Measurements from ENCODE around the gene DIAPH2.

DIAPH2 gene

DNA sequence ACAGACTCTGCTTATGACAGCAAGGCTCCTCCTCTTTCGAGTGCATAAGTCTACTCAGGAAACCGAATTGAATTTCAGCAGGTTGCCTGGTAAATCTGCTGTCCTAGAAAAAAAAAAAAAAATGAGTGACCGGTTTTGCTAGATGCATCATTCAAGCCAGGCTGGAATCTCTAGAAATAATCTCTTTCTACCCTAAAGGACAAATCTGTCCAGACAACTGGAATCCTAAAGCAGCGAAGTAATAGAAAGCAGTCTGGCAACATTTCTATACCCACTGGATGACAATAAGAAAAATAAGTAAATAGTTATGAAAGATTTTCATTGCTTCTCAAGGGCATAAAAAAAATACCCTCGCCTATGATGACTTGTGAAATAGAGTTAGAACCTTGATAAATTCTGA is 902.5 kb downstream of the DIAPH2 start:
- ChIA-PET CTCF (no interaction called here), POLR2A (no interaction called here)
- DNase-seq: no peak
- Histone ChIP-seq H3K4me1 (ENCODE audit: control extremely low read depth in 1 of 4, control insufficient read depth in 4 of 4, insufficient read depth in 4 of 4, low read length in 3 of 4) (no peaks in the 10 kb centered on the region), H3K27me3 (replicated peaks in 2 of 5; ENCODE audit: control insufficient read depth in 4 of 5, insufficient read depth in 5 of 5, low read length in 4 of 5) (no peaks in the 10 kb centered on the region), H3K27ac (ENCODE audit: insufficient read depth in 1 of 2, low read depth in 1 of 2, low read length in 2 of 2, poor library complexity in 1 of 2, severe bottlenecking in 2 of 2) (no peak overlapping the region), H3K9me3 (ENCODE audit: control extremely low read depth in 1 of 5, control insufficient read depth in 4 of 5, insufficient read depth in 2 of 5, low read depth in 1 of 5, low read length in 4 of 5) (no peaks in the 10 kb centered on the region), H3K4me3 (ENCODE audit: control insufficient read depth in 1 of 7, extremely low read depth in 1 of 7, insufficient read depth in 4 of 7, low read depth in 2 of 7, low read length in 6 of 7) (no peak overlapping the region), H3K36me3 (ENCODE audit: control insufficient read depth in 4 of 4, insufficient read depth in 4 of 4, low read length in 3 of 4) (no peaks in the 10 kb centered on the region)
- 100% methylated on average over 2 of the region's 5 CpGs for WGBS (ENCODE audit: insufficient coverage)

DNA sequence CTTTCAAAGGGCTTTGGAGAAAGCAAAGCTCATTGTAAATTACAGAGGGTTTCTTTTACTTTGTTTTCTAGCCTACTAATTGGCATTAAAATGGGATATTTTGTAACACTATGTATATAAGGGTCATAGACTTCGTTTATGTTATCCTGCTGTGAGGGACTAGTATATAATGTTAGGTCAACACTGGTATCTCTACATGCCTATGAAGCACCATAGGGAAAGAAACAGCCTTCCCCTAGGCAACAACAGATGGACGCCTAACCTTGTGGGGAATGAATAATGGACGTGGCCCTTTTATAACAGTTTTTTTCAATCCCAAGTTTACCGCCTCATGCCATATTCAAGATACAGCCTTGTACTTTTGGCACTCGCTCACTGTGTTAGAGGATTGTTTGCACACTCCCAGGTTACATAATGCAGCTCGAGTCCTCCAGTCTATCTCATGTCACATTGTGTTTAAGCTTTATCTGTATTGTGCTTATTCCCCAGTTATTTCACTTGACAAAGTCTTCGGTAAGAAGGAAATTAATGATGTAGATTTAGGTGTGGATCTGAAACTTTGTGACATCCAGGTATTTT is 910.1 kb downstream of the DIAPH2 start:
- POLR2A ChIA-PET: no interaction called here
- no peak overlapping the region for H3K27ac ChIP-seq (ENCODE audit: insufficient read depth in 1 of 2, low read depth in 1 of 2, low read length in 2 of 2, poor library complexity in 1 of 2, severe bottlenecking in 2 of 2)
- CTCF ChIA-PET: no interaction called here
- H3K4me1 ChIP-seq (ENCODE audit: control extremely low read depth in 1 of 4, control insufficient read depth in 4 of 4, insufficient read depth in 4 of 4, low read length in 3 of 4): peaks cover 0 to 11% (median 0%) of the 10 kb centered on the region in 4 experiments
- no peak overlapping the region for H3K4me3 ChIP-seq (ENCODE audit: control insufficient read depth in 1 of 7, extremely low read depth in 1 of 7, insufficient read depth in 4 of 7, low read depth in 2 of 7, low read length in 6 of 7)
- no peak for DNase-seq
- no peaks in the 10 kb centered on the region for H3K36me3 ChIP-seq (ENCODE audit: control insufficient read depth in 4 of 4, insufficient read depth in 4 of 4, low read length in 3 of 4)
- H3K27me3 ChIP-seq (replicated peaks in 2 of 5; ENCODE audit: control insufficient read depth in 4 of 5, insufficient read depth in 5 of 5, low read length in 4 of 5): no peaks in the 10 kb centered on the region
- 100% methylated on average over 2 of the region's 7 CpGs for WGBS (ENCODE audit: insufficient coverage)
- H3K9me3 ChIP-seq (ENCODE audit: control extremely low read depth in 1 of 5, control insufficient read depth in 4 of 5, insufficient read depth in 2 of 5, low read depth in 1 of 5, low read length in 4 of 5): no peaks in the 10 kb centered on the region

- no peak overlapping the region for H3K27ac ChIP-seq (ENCODE audit: insufficient read depth in 1 of 2, low read depth in 1 of 2, low read length in 2 of 2, poor library complexity in 1 of 2, severe bottlenecking in 2 of 2)
- DNase-seq: peak in 2 of 3 donors; percentile 4 to 20
- no peak overlapping the region for H3K4me3 ChIP-seq (ENCODE audit: control insufficient read depth in 1 of 7, extremely low read depth in 1 of 7, insufficient read depth in 4 of 7, low read depth in 2 of 7, low read length in 6 of 7)
- ChIA-PET POLR2A (no interaction called here), CTCF (no interaction called here)
- no peaks in the 10 kb centered on the region for H3K27me3 ChIP-seq (replicated peaks in 2 of 5; ENCODE audit: control insufficient read depth in 4 of 5, insufficient read depth in 5 of 5, low read length in 4 of 5)
- 43% methylated on average over 3 of the region's 6 CpGs for WGBS (ENCODE audit: insufficient coverage)
- peaks cover 0 to 11% (median 0%) of the 10 kb centered on the region in 4 experiments for H3K4me1 ChIP-seq (ENCODE audit: control extremely low read depth in 1 of 4, control insufficient read depth in 4 of 4, insufficient read depth in 4 of 4, low read length in 3 of 4)
- H3K36me3 ChIP-seq (ENCODE audit: control insufficient read depth in 4 of 4, insufficient read depth in 4 of 4, low read length in 3 of 4): no peaks in the 10 kb centered on the region
- H3K9me3 ChIP-seq (ENCODE audit: control extremely low read depth in 1 of 5, control insufficient read depth in 4 of 5, insufficient read depth in 2 of 5, low read depth in 1 of 5, low read length in 4 of 5): no peaks in the 10 kb centered on the region
Measured at GRCh38 chrX:97597954-97598353, 913.3 kb downstream of the DIAPH2 start.

GRCh38 chrX:97602465-97603258 is 918.0 kb downstream of the DIAPH2 start:
- H3K27me3 ChIP-seq (replicated peaks in 2 of 5; ENCODE audit: control insufficient read depth in 4 of 5, insufficient read depth in 5 of 5, low read length in 4 of 5): no peaks in the 10 kb centered on the region
- peaks cover 0 to 11% (median 0%) of the 10 kb centered on the region in 4 experiments for H3K4me1 ChIP-seq (ENCODE audit: control extremely low read depth in 1 of 4, control insufficient read depth in 4 of 4, insufficient read depth in 4 of 4, low read length in 3 of 4)
- no peaks in the 10 kb centered on the region for H3K9me3 ChIP-seq (ENCODE audit: control extremely low read depth in 1 of 5, control insufficient read depth in 4 of 5, insufficient read depth in 2 of 5, low read depth in 1 of 5, low read length in 4 of 5)
- no peak overlapping the region for H3K27ac ChIP-seq (ENCODE audit: insufficient read depth in 1 of 2, low read depth in 1 of 2, low read length in 2 of 2, poor library complexity in 1 of 2, severe bottlenecking in 2 of 2)
- ChIA-PET POLR2A (no interaction called here), CTCF (interaction anchor here (1.0 kb wide), 1 partner anchor 13 kb away, joined by 3 read pairs; no protein-coding TSS in a partner anchor)
- no peak for DNase-seq
- 100% methylated on average over 2 of the region's 3 CpGs for WGBS (ENCODE audit: insufficient coverage)
- no peak overlapping the region for H3K4me3 ChIP-seq (ENCODE audit: control insufficient read depth in 1 of 7, extremely low read depth in 1 of 7, insufficient read depth in 4 of 7, low read depth in 2 of 7, low read length in 6 of 7)
- no peaks in the 10 kb centered on the region for H3K36me3 ChIP-seq (ENCODE audit: control insufficient read depth in 4 of 4, insufficient read depth in 4 of 4, low read length in 3 of 4)

DNA sequence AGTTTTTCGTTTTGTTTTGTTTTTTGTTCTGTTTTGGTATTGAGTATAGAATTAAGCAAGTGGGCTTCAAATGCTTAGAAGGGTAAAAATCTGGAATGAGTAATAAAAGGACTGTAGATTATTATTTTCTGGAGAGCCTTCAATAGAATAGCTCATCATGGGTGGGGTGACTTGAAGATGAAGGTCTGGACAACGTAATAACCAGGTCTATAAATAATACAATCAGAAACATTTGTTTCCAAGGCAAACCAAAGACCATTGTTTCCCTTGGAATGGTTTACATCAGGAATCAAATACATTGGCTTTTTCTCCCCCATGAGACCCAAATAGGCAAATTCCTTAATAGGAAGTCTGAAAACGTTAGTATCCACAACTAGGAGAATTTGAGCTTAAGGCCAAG is 920.6 kb downstream of the DIAPH2 start:
- no peaks in the 10 kb centered on the region for H3K4me1 ChIP-seq (ENCODE audit: control extremely low read depth in 1 of 4, control insufficient read depth in 4 of 4, insufficient read depth in 4 of 4, low read length in 3 of 4)
- no peaks in the 10 kb centered on the region for H3K9me3 ChIP-seq (ENCODE audit: control extremely low read depth in 1 of 5, control insufficient read depth in 4 of 5, insufficient read depth in 2 of 5, low read depth in 1 of 5, low read length in 4 of 5)
- no peak overlapping the region for H3K4me3 ChIP-seq (ENCODE audit: control insufficient read depth in 1 of 7, extremely low read depth in 1 of 7, insufficient read depth in 4 of 7, low read depth in 2 of 7, low read length in 6 of 7)
- no peaks in the 10 kb centered on the region for H3K36me3 ChIP-seq (ENCODE audit: control insufficient read depth in 4 of 4, insufficient read depth in 4 of 4, low read length in 3 of 4)
- CTCF ChIA-PET: no interaction called here
- POLR2A ChIA-PET: no interaction called here
- H3K27ac ChIP-seq (ENCODE audit: insufficient read depth in 1 of 2, low read depth in 1 of 2, low read length in 2 of 2, poor library complexity in 1 of 2, severe bottlenecking in 2 of 2): no peak overlapping the region
- 89% methylated on average over 1 of the region's 3 CpGs for WGBS (ENCODE audit: insufficient coverage)
- DNase-seq: no peak
- no peaks in the 10 kb centered on the region for H3K27me3 ChIP-seq (replicated peaks in 2 of 5; ENCODE audit: control insufficient read depth in 4 of 5, insufficient read depth in 5 of 5, low read length in 4 of 5)

GRCh38 chrX:97609357-97609756 is 924.7 kb downstream of the DIAPH2 start:
- no CpG with 5 or more reads among the region's 1 CpG for WGBS (ENCODE audit: insufficient coverage)

DNA sequence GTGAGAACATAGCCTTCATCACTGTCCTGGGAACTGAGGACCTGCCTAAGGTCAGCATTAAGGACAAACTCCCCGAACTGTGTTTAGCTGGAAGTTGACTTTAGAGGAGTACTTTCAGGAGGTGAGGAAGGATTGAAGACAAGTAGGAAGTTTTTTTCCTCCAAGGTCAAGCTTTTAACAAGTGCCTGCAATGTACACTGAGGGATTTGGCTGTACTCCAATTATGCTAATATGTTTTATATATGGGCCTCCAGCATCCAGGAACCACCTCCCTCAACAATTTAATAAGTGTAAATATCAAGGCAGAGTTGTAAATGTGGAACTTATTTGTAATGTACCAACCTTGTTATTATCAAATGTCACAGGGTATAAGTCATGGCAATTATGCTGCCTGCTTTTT is 925.3 kb downstream of the DIAPH2 start:
- Histone ChIP-seq H3K27ac (ENCODE audit: insufficient read depth in 1 of 2, low read depth in 1 of 2, low read length in 2 of 2, poor library complexity in 1 of 2, severe bottlenecking in 2 of 2) (no peak overlapping the region), H3K4me3 (ENCODE audit: control insufficient read depth in 1 of 7, extremely low read depth in 1 of 7, insufficient read depth in 4 of 7, low read depth in 2 of 7, low read length in 6 of 7) (no peak overlapping the region), H3K9me3 (ENCODE audit: control extremely low read depth in 1 of 5, control insufficient read depth in 4 of 5, insufficient read depth in 2 of 5, low read depth in 1 of 5, low read length in 4 of 5) (no peaks in the 10 kb centered on the region), H3K4me1 (ENCODE audit: control extremely low read depth in 1 of 4, control insufficient read depth in 4 of 4, insufficient read depth in 4 of 4, low read length in 3 of 4) (no peaks in the 10 kb centered on the region), H3K27me3 (replicated peaks in 2 of 5; ENCODE audit: control insufficient read depth in 4 of 5, insufficient read depth in 5 of 5, low read length in 4 of 5) (no peaks in the 10 kb centered on the region), H3K36me3 (ENCODE audit: control insufficient read depth in 4 of 4, insufficient read depth in 4 of 4, low read length in 3 of 4) (no peaks in the 10 kb centered on the region)
- POLR2A ChIA-PET: no interaction called here
- no peak for DNase-seq
- CTCF ChIA-PET: no interaction called here
- 67% methylated on average over 1 of the region's 1 CpG for WGBS (ENCODE audit: insufficient coverage)

More at GRCh38 chrX:97609357-97609756, 924.7 kb downstream of the DIAPH2 start:
- Histone ChIP-seq H3K36me3 (ENCODE audit: control insufficient read depth in 4 of 4, insufficient read depth in 4 of 4, low read length in 3 of 4) (no peaks in the 10 kb centered on the region), H3K9me3 (ENCODE audit: control extremely low read depth in 1 of 5, control insufficient read depth in 4 of 5, insufficient read depth in 2 of 5, low read depth in 1 of 5, low read length in 4 of 5) (no peaks in the 10 kb centered on the region), H3K4me3 (ENCODE audit: control insufficient read depth in 1 of 7, extremely low read depth in 1 of 7, insufficient read depth in 4 of 7, low read depth in 2 of 7, low read length in 6 of 7) (no peak overlapping the region), H3K27me3 (replicated peaks in 2 of 5; ENCODE audit: control insufficient read depth in 4 of 5, insufficient read depth in 5 of 5, low read length in 4 of 5) (no peaks in the 10 kb centered on the region), H3K27ac (ENCODE audit: insufficient read depth in 1 of 2, low read depth in 1 of 2, low read length in 2 of 2, poor library complexity in 1 of 2, severe bottlenecking in 2 of 2) (no peak overlapping the region), H3K4me1 (ENCODE audit: control extremely low read depth in 1 of 4, control insufficient read depth in 4 of 4, insufficient read depth in 4 of 4, low read length in 3 of 4) (no peaks in the 10 kb centered on the region)
- CTCF ChIA-PET: no interaction called here
- DNase-seq: no peak
- POLR2A ChIA-PET: no interaction called here

Data from common myeloid progenitor, CD34-positive (primary cell).